Kidney epithelial cell (primary cell): Measurements from ENCODE around the gene DHRSX. TPM values are rescaled to one million over a fixed set of nuclear protein-coding genes. Genes with fewer than 3 reads are reported as not detected.
"Not testable (repeated sequence)": the region's sequence is repeated elsewhere in the genome, so short reads cannot be mapped to it uniquely, and the experiment has no call there.

Source experiments
- DNase-seq: peaks from one replicate; pipeline ENCODE4 v3.0.0-alpha.2; 2010; ENCODE audit warnings: low read depth
- H3K27me3 ChIP-seq: 2 replicates; pipeline ENCODE4 v1.6.0; 2011; ENCODE audit warnings: low read length; ENCODE audit not compliant: control insufficient read depth, insufficient read depth
- H3K36me3 ChIP-seq: 2 replicates; pipeline ENCODE4 v1.5.1; 2011; ENCODE audit warnings: low read length; ENCODE audit not compliant: control insufficient read depth, insufficient read depth
- H3K4me3 ChIP-seq: 2 replicates; pipeline ENCODE4 v1.5.1; 2011; ENCODE audit warnings: low read depth, mild to moderate bottlenecking, control low read depth, low read length
- CTCF ChIP-seq: IDR thresholded peaks from 2 replicates; pipeline ENCODE4 v1.5.1; 2011; ENCODE audit warnings: mild to moderate bottlenecking, moderate library complexity, low read length, control low read depth, inconsistent platforms; ENCODE audit not compliant: insufficient read depth, poor library complexity, severe bottlenecking
- total RNA-seq: library from RNA; depleted of rRNA; stranded (reverse); fragments of >200 nt; gene quantifications from 2 replicates; pipeline ENCODE4 v1.2.3, GENCODE V29; 2015

Gene DHRSX
- total RNA-seq, 1 donor from 2014 or later = 31.2 TPM

- TF ChIP-seq CTCF = no peak
- H3K4me3 ChIP-seq = no peak overlapping the region
- no peaks in the 10 kb centered on the region for H3K27me3 ChIP-seq
- no peaks in the 10 kb centered on the region for H3K36me3 ChIP-seq
- DNase-seq = no peak
Measured at GRCh38 chrX:2507904-2508627, 7.3 kb upstream of the DHRSX start.

GRCh38 chrX:2507196-2507595, 6.4 kb upstream of the DHRSX start:
- Histone ChIP-seq H3K4me3 (no peak overlapping the region), H3K27me3 (no peaks in the 10 kb centered on the region), H3K36me3 (no peaks in the 10 kb centered on the region)
- DNase-seq = no peak
- no peak for TF ChIP-seq CTCF

GRCh38 chrX:2505341-2505740, 4.6 kb upstream of the DHRSX start:
- H3K36me3 ChIP-seq, DNase-seq, H3K27me3 ChIP-seq, H3K4me3 ChIP-seq: not testable (repeated sequence)

GRCh38 chrX:2504706-2505332, 4.0 kb upstream of the DHRSX start:
- H3K36me3 ChIP-seq = no peaks in the 10 kb centered on the region
- no peak for DNase-seq
- no peaks in the 10 kb centered on the region for H3K27me3 ChIP-seq
- no peak overlapping the region for H3K4me3 ChIP-seq
- no peak for TF ChIP-seq CTCF

GRCh38 chrX:2503591-2504500, 3.1 kb upstream of the DHRSX start:
- TF ChIP-seq CTCF = no peak
- DNase-seq = no peak
- H3K4me3 ChIP-seq = no peak overlapping the region
- no peaks in the 10 kb centered on the region for H3K27me3 ChIP-seq
- H3K36me3 ChIP-seq = no peaks in the 10 kb centered on the region
